Omental fat pad (tissue), 4 donors: Measurements from ENCODE around the gene GAS6. TPM values are rescaled to one million over a fixed set of nuclear protein-coding genes. Genes with fewer than 3 reads are reported as not detected.
"Not testable (repeated sequence)": the region's sequence is repeated elsewhere in the genome, so short reads cannot be mapped to it uniquely, and the experiment has no call there.

Source experiments
- ATAC-seq: fragments of 150-250 bp; one replicate; pipeline ENCODE4 v1.9.1; 2016; ENCODE audit warnings: mild to moderate bottlenecking, moderate library complexity; ENCODE audit not compliant: low FRiP score
- DNase-seq: peaks from one replicate; pipeline ENCODE4 v3.0.0-alpha.2; 2019; ENCODE audit warnings: low spot score
- total RNA-seq, 4 donors: library from RNA; depleted of rRNA; stranded (reverse); fragments of >200 nt; gene quantifications; one replicate each; pipeline ENCODE4 v1.1.0, GENCODE V29; 2016
- TF ChIP-seq, protein P1 (sequence below), 3 donors: fragments of 450-650 bp; IDR thresholded peaks; one replicate each; pipeline ENCODE4 v1.5.1; 2016 to 2017; ENCODE audit warnings: antibody characterized with exemption in 3 of 3, mild to moderate bottlenecking in 3 of 3, moderate library complexity in 2 of 3

The GAS6 gene
- total RNA-seq, 4 donors from 2014 or later: 129 to 207 (median 164) TPM

DNA sequence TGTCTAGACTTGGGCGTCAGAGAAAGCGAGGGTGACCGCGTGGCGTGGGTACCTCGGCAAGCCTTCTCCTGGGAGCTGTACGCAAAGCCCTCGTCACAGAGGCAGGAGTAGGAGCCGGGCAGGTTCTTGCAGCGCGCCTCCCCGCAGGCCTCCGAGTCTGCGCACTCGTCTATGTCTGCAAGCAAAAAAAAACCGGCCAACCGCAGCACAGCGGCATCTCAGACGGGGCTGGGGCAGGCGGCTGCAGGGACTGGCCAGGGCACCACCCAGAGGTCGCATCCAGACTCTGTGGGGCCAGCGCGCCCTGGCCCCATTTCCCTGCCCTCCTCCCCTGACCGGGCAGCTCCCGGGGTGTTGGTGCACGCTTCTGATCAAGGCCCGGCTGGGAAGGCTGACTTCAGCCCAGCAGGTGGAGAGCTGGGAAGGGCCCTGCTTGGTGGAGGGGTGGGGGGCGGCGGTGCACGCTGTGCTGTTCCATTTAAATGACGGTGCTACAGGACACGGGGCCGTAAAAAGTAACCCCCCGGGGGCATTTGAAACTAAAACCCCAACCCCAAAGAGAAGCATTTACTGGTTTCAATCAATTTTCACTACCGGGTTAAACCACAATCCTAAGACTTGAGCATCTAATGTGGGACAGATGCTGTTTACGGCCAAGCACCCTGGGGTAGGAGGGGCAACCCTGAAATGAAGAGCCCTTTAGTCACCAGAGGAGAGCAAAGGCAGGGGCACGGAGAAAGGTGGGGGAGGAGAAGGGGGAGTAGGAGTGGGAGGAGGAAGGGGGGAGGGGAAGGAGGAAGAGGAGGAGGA, 28.2 kb downstream of the GAS6 start:
- TF ChIP-seq, protein P1, sequence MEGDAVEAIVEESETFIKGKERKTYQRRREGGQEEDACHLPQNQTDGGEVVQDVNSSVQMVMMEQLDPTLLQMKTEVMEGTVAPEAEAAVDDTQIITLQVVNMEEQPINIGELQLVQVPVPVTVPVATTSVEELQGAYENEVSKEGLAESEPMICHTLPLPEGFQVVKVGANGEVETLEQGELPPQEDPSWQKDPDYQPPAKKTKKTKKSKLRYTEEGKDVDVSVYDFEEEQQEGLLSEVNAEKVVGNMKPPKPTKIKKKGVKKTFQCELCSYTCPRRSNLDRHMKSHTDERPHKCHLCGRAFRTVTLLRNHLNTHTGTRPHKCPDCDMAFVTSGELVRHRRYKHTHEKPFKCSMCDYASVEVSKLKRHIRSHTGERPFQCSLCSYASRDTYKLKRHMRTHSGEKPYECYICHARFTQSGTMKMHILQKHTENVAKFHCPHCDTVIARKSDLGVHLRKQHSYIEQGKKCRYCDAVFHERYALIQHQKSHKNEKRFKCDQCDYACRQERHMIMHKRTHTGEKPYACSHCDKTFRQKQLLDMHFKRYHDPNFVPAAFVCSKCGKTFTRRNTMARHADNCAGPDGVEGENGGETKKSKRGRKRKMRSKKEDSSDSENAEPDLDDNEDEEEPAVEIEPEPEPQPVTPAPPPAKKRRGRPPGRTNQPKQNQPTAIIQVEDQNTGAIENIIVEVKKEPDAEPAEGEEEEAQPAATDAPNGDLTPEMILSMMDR (IDR thresholded peaks at IDR 0.05): no peak
- DNase-seq (no peak), ATAC-seq (no peak)

DNA sequence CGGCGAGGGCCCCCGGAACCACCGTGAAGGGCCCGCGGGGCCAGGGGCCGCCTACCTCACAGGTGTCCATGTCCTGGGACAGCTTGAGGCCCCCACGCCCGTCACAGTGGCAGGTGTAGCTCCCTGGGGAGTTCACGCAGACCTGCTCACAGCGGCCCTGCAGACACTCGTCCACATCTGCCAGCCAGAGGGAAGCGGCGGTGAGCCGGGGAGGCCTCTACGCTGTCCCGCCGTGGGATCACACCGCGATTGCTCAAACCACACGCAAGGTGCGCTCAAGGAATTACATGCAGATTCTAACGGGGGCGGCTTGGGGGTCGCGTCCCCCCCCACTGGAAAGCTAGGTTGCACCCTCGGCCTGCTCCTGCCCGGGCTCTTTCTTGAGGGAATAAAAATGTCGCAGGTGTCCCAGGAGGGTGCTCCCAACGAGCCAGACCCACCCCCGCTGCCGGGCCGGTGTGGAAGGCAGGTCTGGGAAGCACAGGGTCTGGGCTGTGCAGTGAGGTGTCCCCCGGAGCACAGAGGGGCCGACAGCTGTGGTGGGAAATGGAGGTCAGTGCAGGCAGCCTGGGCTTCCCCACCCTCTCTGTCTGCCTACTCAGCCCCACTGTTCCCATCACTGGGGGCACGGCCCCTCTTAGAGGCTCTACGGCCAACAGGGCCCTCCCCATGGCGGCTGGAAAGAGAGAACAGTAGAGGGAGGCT, 29.2 kb downstream of the GAS6 start:
- no peak for ATAC-seq
- TF ChIP-seq, protein P1 (IDR thresholded peaks at IDR 0.05): no peak
- DNase-seq: no peak

DNA sequence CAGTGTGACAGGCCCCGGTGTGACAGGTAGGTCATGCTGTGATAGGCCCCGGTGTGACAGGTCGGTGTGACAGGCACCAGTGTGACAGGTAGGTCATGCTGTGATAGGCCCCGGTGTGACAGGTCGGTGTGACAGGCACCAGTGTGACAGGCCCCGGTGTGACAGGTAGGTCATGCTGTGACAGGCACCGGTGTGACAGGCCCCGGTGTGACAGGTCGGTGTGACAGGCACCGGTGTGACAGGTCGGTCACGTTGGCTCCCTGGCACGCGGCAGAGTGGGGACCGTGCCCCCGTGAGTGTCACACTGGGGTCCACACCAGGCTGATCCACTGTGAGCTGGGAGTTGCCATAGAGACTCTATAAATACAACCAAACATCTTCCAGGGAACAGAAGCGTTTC, 29.9 kb downstream of the GAS6 start:
- ATAC-seq, DNase-seq: not testable (repeated sequence)

DNA sequence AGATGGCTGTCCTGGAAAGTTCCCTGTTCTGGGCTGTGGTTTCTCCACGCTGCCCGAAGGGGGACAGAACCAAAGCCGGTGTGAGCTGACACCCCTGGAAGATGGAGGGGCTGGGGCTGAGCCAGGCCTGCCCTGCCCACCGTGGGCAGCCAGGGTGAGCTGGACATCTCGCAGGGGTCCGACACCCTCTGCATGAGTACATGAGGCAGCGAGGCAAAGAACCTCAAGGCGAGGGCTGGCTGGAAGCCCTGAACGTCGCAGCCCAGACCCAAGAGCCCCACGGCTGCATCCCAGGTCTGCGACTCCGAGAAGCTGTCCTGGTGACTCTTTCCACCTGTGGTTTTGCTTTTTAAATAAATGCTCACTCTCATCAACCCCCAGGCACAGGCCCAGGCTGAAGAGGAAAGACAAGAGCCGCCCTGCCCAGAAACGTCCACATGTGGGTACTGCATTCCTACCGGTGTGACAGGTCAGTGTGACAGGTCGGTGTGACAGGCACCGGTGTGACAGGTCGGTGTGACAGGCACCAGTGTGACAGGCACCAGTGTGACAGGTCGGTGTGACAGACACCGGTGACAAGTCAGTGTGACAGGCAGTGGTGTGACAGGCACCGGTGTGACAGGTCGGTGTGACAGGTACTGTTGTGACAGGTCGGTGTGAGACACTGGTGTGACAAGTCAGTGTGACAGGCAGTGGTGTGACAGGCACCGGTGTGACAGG, 30.6 kb downstream of the GAS6 start:
- ATAC-seq: no peak
- DNase-seq: no peak
- TF ChIP-seq, protein P1 (IDR thresholded peaks at IDR 0.05): no peak

DNA sequence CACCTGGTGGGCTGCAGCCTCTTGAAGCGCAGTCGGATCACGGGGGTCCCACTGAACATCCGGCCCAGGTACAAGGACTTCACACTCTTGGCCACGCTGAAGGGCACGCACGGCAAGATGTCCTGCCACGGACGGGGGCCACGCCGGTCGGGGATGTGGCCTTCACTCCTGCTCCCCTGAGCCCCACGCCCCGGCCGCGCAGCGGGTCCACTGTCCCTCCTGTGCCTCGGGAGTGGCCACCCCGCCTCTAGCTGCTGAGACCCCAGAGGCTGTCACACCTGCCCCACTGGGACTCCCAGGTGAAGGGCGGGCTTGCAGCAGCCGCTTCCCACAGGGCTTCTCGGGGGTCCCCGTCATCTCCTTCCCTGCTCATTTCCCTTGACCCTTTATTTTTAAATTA, 31.2 kb downstream of the GAS6 start:
- no peak for ATAC-seq
- DNase-seq: no peak
- TF ChIP-seq, protein P1 (IDR thresholded peaks at IDR 0.05): no peak

DNA sequence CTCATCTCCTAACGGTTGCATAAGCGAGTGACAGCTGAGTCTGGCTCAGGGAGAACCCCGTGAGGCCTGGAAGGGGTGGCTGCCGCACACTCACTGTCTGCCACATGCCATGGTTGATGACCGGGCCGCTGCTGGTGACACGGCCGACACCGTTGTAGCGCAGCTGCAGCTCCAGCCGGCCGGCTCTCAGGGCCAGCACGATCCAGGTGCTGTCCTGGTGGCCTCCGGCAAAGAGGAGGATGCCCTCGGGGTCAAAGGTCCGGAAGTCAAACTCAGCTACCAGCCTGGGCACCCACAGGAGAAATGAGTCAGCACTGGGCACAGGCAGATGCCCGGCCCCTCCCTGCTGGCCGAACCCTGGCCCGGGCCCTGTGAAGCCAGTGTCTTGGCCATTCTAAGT, 31.7 kb downstream of the GAS6 start:
- TF ChIP-seq, protein P1 (IDR thresholded peaks at IDR 0.05): no peak
- DNase-seq: no peak
- ATAC-seq: no peak

DNA sequence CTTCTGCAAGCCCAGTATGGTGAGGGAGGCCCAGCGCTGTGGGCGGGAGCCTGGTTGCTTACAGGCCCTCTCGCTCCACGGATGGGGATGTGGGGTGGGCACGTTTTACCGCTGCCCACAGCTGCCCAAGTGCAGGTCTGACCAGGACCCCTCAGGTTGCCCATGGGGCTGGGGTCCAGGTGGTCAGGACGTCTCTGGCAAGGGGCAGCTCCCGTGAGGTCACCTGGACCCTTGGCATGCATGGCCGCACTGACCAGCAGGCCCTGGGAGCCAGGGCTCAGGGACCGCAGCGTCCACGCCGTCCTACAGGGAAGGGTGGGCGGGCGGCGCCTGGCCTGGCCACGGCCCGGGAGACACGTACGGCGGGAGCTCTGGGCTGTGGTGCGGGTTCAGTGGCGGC, 32.8 kb downstream of the GAS6 start:
- no peak for ATAC-seq
- DNase-seq: no peak
- TF ChIP-seq, protein P1 (IDR thresholded peaks at IDR 0.05): no peak

DNA sequence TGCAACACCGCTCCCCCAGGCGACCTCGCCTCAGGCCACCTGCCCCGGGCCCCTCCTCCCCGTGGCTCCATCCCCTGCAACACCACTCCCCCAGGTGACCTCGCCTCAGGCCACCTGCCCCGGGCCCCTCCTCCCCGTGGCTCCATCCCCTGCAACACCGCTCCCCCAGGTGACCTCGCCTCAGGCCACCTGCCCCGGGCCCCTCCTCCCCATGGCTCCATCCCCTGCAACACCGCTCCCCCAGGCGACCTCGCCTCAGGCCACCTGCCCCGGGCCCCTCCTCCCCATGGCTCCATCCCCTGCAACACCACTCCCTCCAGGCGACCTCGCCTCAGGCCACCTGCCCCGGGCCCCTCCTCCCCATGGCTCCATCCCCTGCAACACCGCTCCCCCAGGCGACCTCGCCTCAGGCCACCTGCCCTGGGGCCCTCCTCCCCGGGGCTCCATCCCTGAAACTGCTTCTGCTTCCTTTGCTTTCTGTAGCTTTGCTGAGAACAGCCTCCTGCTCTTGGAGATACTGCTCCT, 33.4 kb downstream of the GAS6 start:
- ATAC-seq, DNase-seq: not testable (repeated sequence)
